Heart left ventricle (tissue), 16 donors: Measurements from ENCODE around the gene COX6A1. TPM values are rescaled to one million over a fixed set of nuclear protein-coding genes. Genes with fewer than 3 reads are reported as not detected.

Source experiments
- ATAC-seq, 4 donors: fragments of 200-7000 bp; cut with Tn5 transposase; one replicate each; pipeline ENCODE4 v1.9.1; 2020 to 2022; ENCODE audit warnings: moderate library complexity in 4 of 4, mild to moderate bottlenecking in 3 of 4, moderate number of reproducible peaks in 1 of 4
- DNase-seq, 5 donors: peaks; one replicate each; pipeline ENCODE4 v3.0.0-alpha.2; 2020
- H3K27ac ChIP-seq, 12 donors: fragments of 200-600 bp; sonication (generic) in 4 of 12; one replicate each; pipeline versions ENCODE4 v1.5.0 to v1.8.0; 2016 to 2022; ENCODE audit warnings: mild to moderate bottlenecking in 2 of 12
- H3K27me3 ChIP-seq, 9 donors: fragments of 200-600 bp; sonication (generic) in 2 of 9; one replicate each; pipeline versions ENCODE4 v1.5.1 to v1.8.0; 2016 to 2022; ENCODE audit warnings: mild to moderate bottlenecking in 3 of 9
- H3K36me3 ChIP-seq, 9 donors: fragments of 200-600 bp; sonication (generic) in 2 of 9; one replicate each; pipeline versions ENCODE4 v1.5.0 to v1.8.0; 2018 to 2022; ENCODE audit warnings: mild to moderate bottlenecking in 2 of 9
- H3K4me1 ChIP-seq, 12 donors: fragments of 200-600 bp; sonication (generic) in 4 of 12; one replicate each; pipeline versions ENCODE4 v1.5.0 to v1.8.0; 2016 to 2022; ENCODE audit warnings: mild to moderate bottlenecking in 3 of 12
- H3K4me3 ChIP-seq, 12 donors: fragments of 200-600 bp; sonication (generic) in 4 of 12; one replicate each; pipeline versions ENCODE4 v1.5.0 to v1.8.0; 2017 to 2022; ENCODE audit warnings: mild to moderate bottlenecking in 9 of 12, moderate library complexity in 4 of 12
- H3K9me3 ChIP-seq, 12 donors: fragments of 200-600 bp; sonication (generic) in 4 of 12; one replicate each; pipeline versions ENCODE4 v1.5.0 to v1.8.0; 2016 to 2022; ENCODE audit warnings: mild to moderate bottlenecking in 1 of 12
- CTCF ChIP-seq, 12 donors: fragments of 200-600 bp; sonication (generic) in 4 of 12; IDR thresholded peaks; one replicate each; pipeline versions ENCODE4 v1.5.0 to v1.8.0; 2018 to 2022; ENCODE audit warnings: antibody characterized with exemption in 12 of 12, mild to moderate bottlenecking in 5 of 12
- POLR2A ChIP-seq, 2 donors: fragments of 450-650 bp; IDR thresholded peaks; one replicate each; pipeline ENCODE4 v1.6.1; 2017; ENCODE audit warnings: antibody characterized with exemption in 2 of 2, mild to moderate bottlenecking in 2 of 2, moderate library complexity in 2 of 2
- WGBS, 4 donors: extraction: QIAGEN DNeasy Blood & Tissue Kit in 2 of 4; methylation state at CpG; one replicate each; pipeline versions ENCODE4 v1.1.5 to v1.1.7; 2013 to 2018; 5-methylcytosine and 5-hydroxymethylcytosine counted together
- intact Hi-C, 10 donors: fragments of 100-400 bp; cut with DNase I; formaldehyde crosslinking; loops; one replicate each; pipeline versions ENCODE4 v1.11.1 to v1.14.2; 2022
- polyA plus RNA-seq, 2 donors: library from polyadenylated mRNA; stranded (reverse); fragments of 200-250 nt; gene quantifications; one replicate each; pipeline ENCODE4 v1.2.3, GENCODE V29; 2013
- total RNA-seq, 9 donors: library from RNA; depleted of rRNA in 2 of 9; stranded (reverse); fragments of >200 nt in 2 of 9; fragmentation: NEBNext Ultra II Directional in 3 of 9; extraction: Animal tissue kit (Norgen Biotek cat#: 25700) in 3 of 9; gene quantifications; one replicate each; pipeline versions ENCODE4 v1.1.0 to v1.2.4, GENCODE V29; 2016 to 2023
- donor health status: ischemic (EF 13 %, LVEDD 7.1; RV severe dilation, severe dysfunction).
- donor health status: healthy with polysubstance abuse.
- donor health status: DM: no; HTN: yes; CAD: no.
- donor health status: DM: no; HTN: no; CAD: no.
- donor health status: ischemic (EF 25% LVEDD 6.9; RV normal size, moderate dysfunction).
- donor health status: ischemic (EF 25% LVEDD 5.7; RV mildly dilated, moderate dysfunction).
- donor health status: healthy.
- donor health status: DM: yes; HTN: yes; CAD: no.
- donor health status: ischemic (EF 35%, LVEDD 5.7; RV mildly dilated, moderate dysfunction).
- donor health status: nonischemic (EF 11% LVEDD 7.7; RV severe dilation, severe dysfunction).
- donor health status: DM: yes; HTN: yes; CAD: no.
- donor health status: PGD.
- donor health status: ischemic (EF 29% LVEDD 5.4; RV normal size, mild dysfunction).
- donor health status: nonischemic (EF 23%, LVEDD 6.1; RV moderate dilation, normal function).

COX6A1 gene
- total and polyA plus RNA-seq, 11 donors = 117 to 708 (median 186) TPM

- TF ChIP-seq CTCF (IDR thresholded peaks at IDR 0.05) = no peak
- TF ChIP-seq POLR2A (IDR thresholded peaks at IDR 0.05) = no peak
- 63 to 72% (median 67%) methylated on average over 8 of the region's 8 CpGs for WGBS, 4 donors
- Histone ChIP-seq H3K27ac (no peak overlapping the region), H3K27me3 (peaks cover 0 to 4% (median 0%) of the 10 kb centered on the region in 9 donors), H3K36me3 (no peaks in the 10 kb centered on the region), H3K4me3 (no peak overlapping the region), H3K4me1 (peaks cover 0 to 4% (median 0%) of the 10 kb centered on the region in 12 donors), H3K9me3 (no peaks in the 10 kb centered on the region)
- ATAC-seq (no peak), DNase-seq (no peak)
- intact Hi-C loops = no loop called here
Observed at GRCh38 chr12:120428597-120429229, 9.2 kb upstream of the COX6A1 start.

GRCh38 chr12:120429368-120429767, 8.5 kb upstream of the COX6A1 start:
- ATAC-seq = no peak
- intact Hi-C loops = no loop called here
- 59 to 69% (median 65%) methylated on average over 7 of the region's 7 CpGs for WGBS, 4 donors

GRCh38 chr12:120432772-120433525, 5.0 kb upstream of the COX6A1 start:
- H3K4me3 ChIP-seq = no peak overlapping the region
- H3K4me1 ChIP-seq = peaks cover 0 to 4% (median 0%) of the 10 kb centered on the region in 12 donors
- WGBS, 4 donors = 56 to 64% (median 58%) methylated on average over 10 of the region's 10 CpGs
- H3K27ac ChIP-seq = no peak overlapping the region
- no peaks in the 10 kb centered on the region for H3K9me3 ChIP-seq
- no peak for TF ChIP-seq CTCF (IDR thresholded peaks at IDR 0.05)
- TF ChIP-seq POLR2A (IDR thresholded peaks at IDR 0.05) = no peak
- ATAC-seq (no peak), DNase-seq (no peak)
- H3K27me3 ChIP-seq = peaks cover 0 to 4% (median 0%) of the 10 kb centered on the region in 9 donors
- no peaks in the 10 kb centered on the region for H3K36me3 ChIP-seq
- intact Hi-C loops = loop anchor here in 2 of 10 donors (5.0 to 10.0 kb wide), 2 partner anchors 106 to 108 kb away; partner anchors contain the start of gene PLA2G1B (in 2 of the 2)

More at GRCh38 chr12:120429368-120429767, 8.5 kb upstream of the COX6A1 start:
- TF ChIP-seq CTCF (IDR thresholded peaks at IDR 0.05) (no peak), POLR2A (IDR thresholded peaks at IDR 0.05) (no peak)
- no peaks in the 10 kb centered on the region for H3K9me3 ChIP-seq
- no peak overlapping the region for H3K4me3 ChIP-seq
- H3K27me3 ChIP-seq = peaks cover 0 to 4% (median 0%) of the 10 kb centered on the region in 9 donors
- no peaks in the 10 kb centered on the region for H3K36me3 ChIP-seq
- peaks cover 0 to 4% (median 0%) of the 10 kb centered on the region in 12 donors for H3K4me1 ChIP-seq
- no peak for DNase-seq
- no peak overlapping the region for H3K27ac ChIP-seq
